A673 (cell line): ENCODE data around the gene SUSD1. TPM values are rescaled to one million over a fixed set of nuclear protein-coding genes. Genes with fewer than 3 reads are reported as not detected.

Source experiments
- BruUV-seq: library from RNA; stranded (reverse); fragments of 400-500 nt; replicated peaks from 2 replicates; lab custom pipeline; 2021; lab: Mats Ljungman, UMichigan
- CTCF ChIA-PET: fragments of 300-600 bp; sonication (Branson Sonifier 250); formaldehyde crosslinking; loops from one replicate; lab custom pipeline; 2022; ENCODE audit warnings: antibody characterized with exemption; lab: Charles Lee
- POLR2A ChIA-PET: fragments of 300-600 bp; sonication (Branson Sonifier 250); formaldehyde crosslinking; loops from one replicate; lab custom pipeline; 2022; ENCODE audit warnings: antibody characterized with exemption; ENCODE audit not compliant: low non-redundant PET; lab: Charles Lee
- DNase-seq: peaks from one replicate; pipeline ENCODE4 v3.0.0-alpha.2; 2015; ENCODE audit warnings: low spot score
- H3K27ac ChIP-seq: fragments of 200-600 bp; sonication (generic); 2 replicates; pipeline ENCODE4 v1.5.1; 2016; ENCODE audit warnings: mixed run types, low read depth, mild to moderate bottlenecking, mixed read lengths, antibody characterized with exemption, low read length; ENCODE audit not compliant: poor library complexity, severe bottlenecking
- H3K27me3 ChIP-seq: fragments of 200-600 bp; sonication (generic); replicated peaks from 2 replicates; pipeline ENCODE4 v1.6.1; 2017; ENCODE audit warnings: mixed run types, low read depth, mild to moderate bottlenecking, mixed read lengths, antibody characterized with exemption, low read length; ENCODE audit not compliant: insufficient read depth, poor library complexity
- H3K36me3 ChIP-seq: fragments of 200-600 bp; sonication (generic); 2 replicates; pipeline ENCODE4 v1.6.1; 2016; ENCODE audit warnings: mixed run types, mild to moderate bottlenecking, mixed read lengths, antibody characterized with exemption, low read length; ENCODE audit not compliant: insufficient read depth, poor library complexity, severe bottlenecking
- H3K4me1 ChIP-seq: fragments of 200-600 bp; sonication (generic); 2 replicates; pipeline ENCODE4 v1.6.1; 2017; ENCODE audit warnings: mixed run types, mild to moderate bottlenecking, mixed read lengths, antibody characterized with exemption, low read length; ENCODE audit not compliant: insufficient read depth, poor library complexity, severe bottlenecking
- H3K4me3 ChIP-seq: fragments of 200-600 bp; sonication (generic); 2 replicates; pipeline ENCODE4 v1.5.1; 2016; ENCODE audit warnings: low read depth, mixed run types, mild to moderate bottlenecking, mixed read lengths, low read length; ENCODE audit not compliant: poor library complexity, severe bottlenecking
- H3K9me3 ChIP-seq: fragments of 200-600 bp; sonication (generic); 2 replicates; pipeline ENCODE4 v1.6.1; 2016; ENCODE audit warnings: mixed run types, low read depth, mild to moderate bottlenecking, mixed read lengths, antibody characterized with exemption, low read length; ENCODE audit not compliant: poor library complexity, severe bottlenecking
- EZH2 ChIP-seq: fragments of 200-600 bp; sonication (generic); IDR thresholded peaks from 2 replicates; pipeline ENCODE4 v1.6.1; 2017; ENCODE audit warnings: borderline replicate concordance, low read depth, mild to moderate bottlenecking, mixed read lengths, antibody characterized with exemption, low read length; ENCODE audit not compliant: poor library complexity, severe bottlenecking
- intact Hi-C: fragments of 100-400 bp; cut with micrococcal nuclease; formaldehyde crosslinking; loops from one replicate; pipeline ENCODE4 v1.10.0; 2022; ENCODE audit not compliant: unreplicated experiment
- total RNA-seq: library from RNA; stranded (reverse); gene quantifications from 2 replicates; pipeline ENCODE4 v1.2.3, GENCODE V29; 2021
- TF ChIP-seq, protein P1 (sequence below): fragments of 300-800, 200-600 bp; sonication (generic); conservative IDR thresholded peaks from 2 replicates; pipeline ENCODE4 v1.5.1; 2017; ENCODE audit warnings: low read depth, mild to moderate bottlenecking, antibody characterized with exemption, low read length, moderate library complexity, mixed read lengths

Gene SUSD1
- total RNA-seq, 1 experiment from 2014 or later: 14.9 TPM

DNA sequence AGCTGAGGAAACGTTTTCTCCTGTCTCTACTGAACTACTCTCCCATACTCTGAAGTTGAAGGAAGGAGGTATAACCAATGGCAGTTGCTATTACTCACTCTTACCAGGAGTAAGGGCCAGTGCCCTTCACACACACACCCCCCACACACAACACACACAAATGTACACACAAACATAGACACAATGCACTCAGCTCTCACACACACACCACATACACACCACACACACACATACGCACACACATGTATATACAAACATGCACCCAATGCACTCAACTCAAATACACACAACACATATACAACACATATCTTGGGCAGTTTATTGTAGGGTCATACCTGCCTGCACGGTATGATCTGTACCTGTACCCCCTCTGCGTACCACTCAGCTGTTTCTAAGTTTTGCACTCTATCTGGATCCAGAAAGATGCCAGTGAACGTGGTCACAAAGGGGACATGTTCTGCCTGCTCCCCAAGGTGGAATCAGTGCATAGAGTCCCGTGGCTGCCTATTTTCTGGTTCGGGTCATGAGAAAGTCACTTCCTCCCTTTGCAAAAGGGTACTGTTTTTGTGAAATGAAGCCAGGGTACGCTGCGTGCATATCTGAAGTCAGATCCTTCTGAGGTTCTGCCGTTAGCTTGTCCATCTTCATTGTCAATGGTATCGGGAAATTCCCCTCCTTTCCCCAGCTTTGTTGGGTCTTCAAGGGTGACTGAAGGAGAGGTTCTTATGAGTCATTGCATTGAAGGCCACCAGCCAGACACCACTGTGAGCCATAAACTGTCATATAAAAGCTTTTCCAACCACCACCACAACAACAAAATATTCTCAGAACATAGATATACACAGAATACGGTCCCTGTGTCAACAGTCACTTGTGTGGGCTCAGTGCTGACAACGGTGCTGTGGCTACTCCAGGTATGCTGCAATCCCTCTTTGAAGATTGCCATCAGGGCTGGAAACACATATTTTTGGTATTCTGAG is 146.6 kb downstream of the SUSD1 start:
- intact Hi-C loops: no loop called here
- H3K36me3 ChIP-seq: no peaks in the 10 kb centered on the region
- DNase-seq: no peak
- H3K9me3 ChIP-seq: no peaks in the 10 kb centered on the region
- no peak overlapping the region for H3K4me3 ChIP-seq
- peaks cover 7% of the 10 kb centered on the region for H3K4me1 ChIP-seq
- no peak overlapping the region for H3K27ac ChIP-seq
- ChIA-PET CTCF (interaction anchor here (0.6 kb wide), 1 partner anchor 701 kb away, joined by 3 read pairs; no protein-coding TSS in a partner anchor), POLR2A (no interaction called here)
- H3K27me3 ChIP-seq: no peaks in the 10 kb centered on the region
- TF ChIP-seq, protein P1, sequence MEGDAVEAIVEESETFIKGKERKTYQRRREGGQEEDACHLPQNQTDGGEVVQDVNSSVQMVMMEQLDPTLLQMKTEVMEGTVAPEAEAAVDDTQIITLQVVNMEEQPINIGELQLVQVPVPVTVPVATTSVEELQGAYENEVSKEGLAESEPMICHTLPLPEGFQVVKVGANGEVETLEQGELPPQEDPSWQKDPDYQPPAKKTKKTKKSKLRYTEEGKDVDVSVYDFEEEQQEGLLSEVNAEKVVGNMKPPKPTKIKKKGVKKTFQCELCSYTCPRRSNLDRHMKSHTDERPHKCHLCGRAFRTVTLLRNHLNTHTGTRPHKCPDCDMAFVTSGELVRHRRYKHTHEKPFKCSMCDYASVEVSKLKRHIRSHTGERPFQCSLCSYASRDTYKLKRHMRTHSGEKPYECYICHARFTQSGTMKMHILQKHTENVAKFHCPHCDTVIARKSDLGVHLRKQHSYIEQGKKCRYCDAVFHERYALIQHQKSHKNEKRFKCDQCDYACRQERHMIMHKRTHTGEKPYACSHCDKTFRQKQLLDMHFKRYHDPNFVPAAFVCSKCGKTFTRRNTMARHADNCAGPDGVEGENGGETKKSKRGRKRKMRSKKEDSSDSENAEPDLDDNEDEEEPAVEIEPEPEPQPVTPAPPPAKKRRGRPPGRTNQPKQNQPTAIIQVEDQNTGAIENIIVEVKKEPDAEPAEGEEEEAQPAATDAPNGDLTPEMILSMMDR: no peak
- TF ChIP-seq EZH2: no peak
- BruUV-seq: no TSS peak

- no TSS peak for BruUV-seq
- H3K4me1 ChIP-seq: no peaks in the 10 kb centered on the region
- no peaks in the 10 kb centered on the region for H3K36me3 ChIP-seq
- no peak for DNase-seq
- CTCF ChIA-PET: no interaction called here
- no peaks in the 10 kb centered on the region for H3K9me3 ChIP-seq
- no peak overlapping the region for H3K4me3 ChIP-seq
- TF ChIP-seq EZH2: no peak
- TF ChIP-seq, protein P1: no peak
- no peak overlapping the region for H3K27ac ChIP-seq
- POLR2A ChIA-PET: no interaction called here
- intact Hi-C loops: no loop called here
- no peaks in the 10 kb centered on the region for H3K27me3 ChIP-seq
Observed at GRCh38 chr9:112025850-112026249, 149.2 kb downstream of the SUSD1 start.

DNA sequence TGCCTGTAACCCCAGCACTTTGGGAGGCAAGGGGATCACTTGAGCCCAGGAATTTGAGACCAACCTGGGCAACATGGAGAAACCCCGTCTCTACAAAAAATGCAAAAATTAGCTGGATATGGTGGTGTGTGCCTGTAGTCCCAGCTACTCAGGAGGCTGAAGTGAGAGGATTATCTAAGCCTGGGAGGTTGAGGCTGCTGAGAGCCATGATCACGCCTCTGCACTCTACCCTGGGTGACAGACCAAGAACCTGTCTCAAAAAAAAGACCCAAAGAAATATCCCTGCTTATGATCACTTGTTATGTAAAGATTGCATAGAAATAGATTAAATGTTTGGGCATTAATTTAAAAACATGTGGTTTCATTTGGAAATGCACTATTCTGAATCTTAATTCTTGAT is 153.4 kb downstream of the SUSD1 start:
- TF ChIP-seq, protein P1: no peak
- no peaks in the 10 kb centered on the region for H3K36me3 ChIP-seq
- intact Hi-C loops: no loop called here
- DNase-seq: no peak
- no peak overlapping the region for H3K4me3 ChIP-seq
- no TSS peak for BruUV-seq
- ChIA-PET CTCF (no interaction called here), POLR2A (interaction anchor here (0.5 kb wide), 1 partner anchor 63 kb away, joined by 5 read pairs; no protein-coding TSS in a partner anchor)
- H3K27me3 ChIP-seq: no peaks in the 10 kb centered on the region
- H3K4me1 ChIP-seq: no peaks in the 10 kb centered on the region
- H3K27ac ChIP-seq: no peak overlapping the region
- no peaks in the 10 kb centered on the region for H3K9me3 ChIP-seq
